H9 (cell line): ENCODE data around the gene LGALS7. TPM values are rescaled to one million over a fixed set of nuclear protein-coding genes. Genes with fewer than 3 reads are reported as not detected.

ENCODE experiments used
- DNase-seq: peaks from one replicate; pipeline ENCODE4 v3.0.0-alpha.2; 2017
- H2AFZ ChIP-seq: one replicate; pipeline ENCODE4 v1.6.1; 2013; ENCODE audit warnings: mild to moderate bottlenecking, low read length, control low read depth, moderate library complexity
- H2AK5ac ChIP-seq: 2 replicates; pipeline ENCODE4 v1.6.1; 2013; ENCODE audit warnings: low read length, control low read depth, mixed read lengths; ENCODE audit not compliant: insufficient read length
- H2BK120ac ChIP-seq: one replicate; pipeline ENCODE4 v1.6.1; 2013; ENCODE audit warnings: low read depth, mild to moderate bottlenecking, low read length, control low read depth, inconsistent platforms; ENCODE audit not compliant: poor library complexity, severe bottlenecking
- H2BK12ac ChIP-seq: 2 replicates; pipeline ENCODE4 v1.6.1; 2013; ENCODE audit warnings: low read length, control low read depth, mixed read lengths, low read depth; ENCODE audit not compliant: insufficient read length
- H2BK15ac ChIP-seq: 2 replicates; pipeline ENCODE4 v1.6.1; 2013; ENCODE audit warnings: low read depth, low read length, control low read depth
- H2BK20ac ChIP-seq: one replicate; pipeline ENCODE4 v1.6.1; 2013; ENCODE audit warnings: low read depth, mild to moderate bottlenecking, low read length, control low read depth, inconsistent platforms; ENCODE audit not compliant: poor library complexity, severe bottlenecking
- H2BK5ac ChIP-seq: 2 replicates; pipeline ENCODE4 v1.6.1; 2013; ENCODE audit warnings: low read length, control low read depth, mixed read lengths; ENCODE audit not compliant: insufficient read length
- H3K14ac ChIP-seq: 2 replicates; pipeline ENCODE4 v1.6.1; 2013; ENCODE audit warnings: low read length, control low read depth; ENCODE audit not compliant: insufficient read depth
- H3K18ac ChIP-seq: 2 replicates; pipeline ENCODE4 v1.6.1; 2013; ENCODE audit warnings: low read depth, mild to moderate bottlenecking, mixed read lengths, low read length, control low read depth; ENCODE audit not compliant: insufficient read length
- H3K23ac ChIP-seq: 2 replicates; pipeline ENCODE4 v1.6.1; 2013; ENCODE audit warnings: low read length, control low read depth, mixed read lengths, low read depth; ENCODE audit not compliant: insufficient read length
- H3K23me2 ChIP-seq: 2 replicates; pipeline ENCODE4 v1.6.1; 2013; ENCODE audit warnings: low read depth, mild to moderate bottlenecking, mixed read lengths, low read length, control low read depth; ENCODE audit not compliant: insufficient read length, poor library complexity, severe bottlenecking
- H3K27ac ChIP-seq: 2 replicates; pipeline ENCODE4 v1.5.1; 2013; ENCODE audit warnings: low read length, control low read depth, mixed read lengths, low read depth; ENCODE audit not compliant: insufficient read length
- H3K27me3 ChIP-seq: 2 replicates; pipeline ENCODE4 v1.6.1; 2013; ENCODE audit warnings: low read length, control low read depth, inconsistent platforms; ENCODE audit not compliant: insufficient read depth
- H3K4ac ChIP-seq: 2 replicates; pipeline ENCODE4 v1.6.1; 2013; ENCODE audit warnings: low read depth, mild to moderate bottlenecking, control low read depth, inconsistent platforms, low read length, moderate library complexity
- H3K4me1 ChIP-seq: 2 replicates; pipeline ENCODE4 v1.6.1; 2013; ENCODE audit warnings: low read length, control low read depth, inconsistent platforms; ENCODE audit not compliant: insufficient read depth
- H3K4me2 ChIP-seq: 2 replicates; pipeline ENCODE4 v1.6.1; 2013; ENCODE audit warnings: low read length, control low read depth, mixed read lengths; ENCODE audit not compliant: insufficient read length, insufficient read depth
- H3K56ac ChIP-seq: 2 replicates; pipeline ENCODE4 v1.6.1; 2013; ENCODE audit warnings: low read depth, mild to moderate bottlenecking, mixed read lengths, low read length, control low read depth; ENCODE audit not compliant: insufficient read length
- H3K79me1 ChIP-seq: 2 replicates; pipeline ENCODE4 v1.6.1; 2013; ENCODE audit warnings: low read depth, mild to moderate bottlenecking, moderate library complexity, low read length, control low read depth, inconsistent platforms; ENCODE audit not compliant: insufficient read depth, poor library complexity, severe bottlenecking
- H3K79me2 ChIP-seq: 2 replicates; pipeline ENCODE4 v1.6.1; 2013; ENCODE audit warnings: low read length, control low read depth, inconsistent platforms; ENCODE audit not compliant: insufficient read depth
- H3K9ac ChIP-seq: 2 replicates; pipeline ENCODE4 v1.6.1; 2013; ENCODE audit warnings: low read length, control low read depth, mixed read lengths; ENCODE audit not compliant: insufficient read length; ENCODE audit errors: extremely low read depth
- H3K9me3 ChIP-seq: one replicate; pipeline ENCODE4 v1.6.1; 2013; ENCODE audit warnings: low read depth, low read length, inconsistent platforms; ENCODE audit not compliant: control insufficient read depth
- H3T11ph ChIP-seq: one replicate; pipeline ENCODE4 v1.6.1; 2013; ENCODE audit warnings: mild to moderate bottlenecking, low read length, control low read depth, inconsistent platforms
- H4K20me1 ChIP-seq: one replicate; pipeline ENCODE4 v1.6.1; 2013; ENCODE audit not compliant: control insufficient read depth, insufficient read length, insufficient read depth
- H4K5ac ChIP-seq: 2 replicates; pipeline ENCODE4 v1.6.1; 2013; ENCODE audit warnings: low read depth, mild to moderate bottlenecking, mixed read lengths, low read length, control low read depth; ENCODE audit not compliant: insufficient read length
- H4K8ac ChIP-seq: replicated peaks from 2 replicates; pipeline ENCODE4 v1.6.1; 2013; ENCODE audit warnings: low read length, control low read depth, mixed read lengths, low read depth; ENCODE audit not compliant: insufficient read length
- H4K91ac ChIP-seq: 2 replicates; pipeline ENCODE4 v1.6.1; 2013; ENCODE audit warnings: low read depth, mild to moderate bottlenecking, moderate library complexity, mixed read lengths, low read length, control low read depth; ENCODE audit not compliant: insufficient read length
- H3K27ac Mint-ChIP-seq, 3 experiments: 2 replicates in 2 of 3; 3 replicates in 1 of 3; pipeline ENCODE4 v1.8.0; 2020 to 2021; ENCODE audit warnings: mixed read lengths in 3 of 3, mild to moderate bottlenecking in 1 of 3, moderate library complexity in 1 of 3
- H3K27me3 Mint-ChIP-seq: 2 replicates; pipeline ENCODE4 v1.8.0; 2021; ENCODE audit warnings: low read depth, mild to moderate bottlenecking, moderate library complexity, mixed read lengths
- H3K36me3 Mint-ChIP-seq, 3 experiments: 2 replicates in 2 of 3; 3 replicates in 1 of 3; pipeline ENCODE4 v1.8.0; 2020 to 2021; ENCODE audit warnings: low read depth in 3 of 3, mixed read lengths in 3 of 3; ENCODE audit not compliant: insufficient read depth in 1 of 3
- H3K4me1 Mint-ChIP-seq, 2 experiments: 2 replicates each; pipeline ENCODE4 v1.8.0; 2020; ENCODE audit warnings: mixed read lengths in 2 of 2
- H3K4me3 Mint-ChIP-seq, 2 experiments: 2 replicates in 1 of 2; 3 replicates in 1 of 2; pipeline ENCODE4 v1.8.0; 2020 to 2021; ENCODE audit warnings: mild to moderate bottlenecking in 2 of 2, mixed read lengths in 2 of 2, moderate library complexity in 1 of 2
- H3K9me3 Mint-ChIP-seq, 2 experiments: 2 replicates in 1 of 2; 3 replicates in 1 of 2; pipeline ENCODE4 v1.8.0; 2020; ENCODE audit warnings: mild to moderate bottlenecking in 2 of 2, mixed read lengths in 2 of 2, moderate library complexity in 1 of 2
- WGBS: extraction: QIAGEN DNeasy Blood & Tissue Kit; methylation state at CpG from one replicate; pipeline ENCODE4 v1.1.7; 2013; ENCODE audit warnings: missing lambda C conversion rate, low lambda C conversion rate, mixed read lengths; ENCODE audit not compliant: insufficient read length; ENCODE audit errors: extremely low coverage; 5-methylcytosine and 5-hydroxymethylcytosine counted together
- total RNA-seq: library from RNA; stranded (reverse); gene quantifications from 2 replicates; pipeline ENCODE4 v1.2.1, GENCODE V29; 2021
- TF ChIP-seq, protein P1 (sequence below): fragments of 200-600 bp; sonication (generic); conservative IDR thresholded peaks from 3 replicates; pipeline ENCODE4 v1.8.0; 2021; ENCODE audit warnings: antibody characterized with exemption, mild to moderate bottlenecking

The LGALS7 gene
- total RNA-seq, 1 experiment from 2014 or later = not detected

DNA sequence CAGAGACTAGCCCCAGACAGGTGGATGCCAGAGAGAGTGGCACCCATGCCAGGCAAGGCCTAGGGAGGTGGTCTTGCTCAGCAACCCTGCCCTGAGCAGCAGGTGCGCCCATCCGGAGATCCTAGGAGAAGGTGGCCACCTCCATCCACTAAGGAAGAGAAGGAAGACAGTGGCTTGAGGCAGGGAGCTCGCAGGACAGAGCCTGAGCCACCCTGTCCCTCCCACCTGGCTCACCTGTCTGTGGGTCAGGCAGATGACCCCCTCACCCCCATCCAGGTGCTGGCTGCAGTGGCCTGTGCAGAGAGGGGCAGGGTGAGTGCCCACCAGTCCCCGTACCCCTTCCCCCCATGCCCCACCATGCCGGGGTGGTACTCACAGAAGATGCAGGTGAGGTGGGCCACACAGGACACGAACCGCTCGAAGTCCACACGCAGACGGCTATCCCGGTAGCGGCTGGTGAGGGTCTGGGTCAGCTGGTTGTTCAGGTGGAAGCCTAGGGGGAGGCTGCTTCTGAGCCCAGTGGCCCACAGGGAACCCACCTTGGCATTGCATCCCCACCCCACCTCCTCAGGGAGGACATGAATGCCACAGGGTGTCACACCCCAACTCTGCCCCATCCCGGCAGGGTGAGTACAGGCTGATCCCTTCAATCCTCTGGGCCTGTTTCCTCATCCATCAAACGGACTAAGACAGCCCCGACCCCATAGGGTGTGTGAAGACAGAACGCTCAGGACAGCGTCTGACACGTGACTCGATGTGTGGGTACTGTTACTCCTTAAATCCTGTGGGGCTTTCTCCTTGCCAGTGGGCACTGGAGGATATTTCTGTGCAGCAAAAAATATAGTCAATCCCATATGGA, 42.4 kb downstream of the LGALS7 start:
- H2BK5ac ChIP-seq = no peak overlapping the region
- H3K4me1 Mint-ChIP-seq = peaks cover 4 to 10% of the 10 kb centered on the region in 2 experiments
- H4K20me1 ChIP-seq = no peaks in the 10 kb centered on the region
- TF ChIP-seq, protein P1, sequence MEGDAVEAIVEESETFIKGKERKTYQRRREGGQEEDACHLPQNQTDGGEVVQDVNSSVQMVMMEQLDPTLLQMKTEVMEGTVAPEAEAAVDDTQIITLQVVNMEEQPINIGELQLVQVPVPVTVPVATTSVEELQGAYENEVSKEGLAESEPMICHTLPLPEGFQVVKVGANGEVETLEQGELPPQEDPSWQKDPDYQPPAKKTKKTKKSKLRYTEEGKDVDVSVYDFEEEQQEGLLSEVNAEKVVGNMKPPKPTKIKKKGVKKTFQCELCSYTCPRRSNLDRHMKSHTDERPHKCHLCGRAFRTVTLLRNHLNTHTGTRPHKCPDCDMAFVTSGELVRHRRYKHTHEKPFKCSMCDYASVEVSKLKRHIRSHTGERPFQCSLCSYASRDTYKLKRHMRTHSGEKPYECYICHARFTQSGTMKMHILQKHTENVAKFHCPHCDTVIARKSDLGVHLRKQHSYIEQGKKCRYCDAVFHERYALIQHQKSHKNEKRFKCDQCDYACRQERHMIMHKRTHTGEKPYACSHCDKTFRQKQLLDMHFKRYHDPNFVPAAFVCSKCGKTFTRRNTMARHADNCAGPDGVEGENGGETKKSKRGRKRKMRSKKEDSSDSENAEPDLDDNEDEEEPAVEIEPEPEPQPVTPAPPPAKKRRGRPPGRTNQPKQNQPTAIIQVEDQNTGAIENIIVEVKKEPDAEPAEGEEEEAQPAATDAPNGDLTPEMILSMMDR = no peak
- no peaks in the 10 kb centered on the region for H3K27me3 ChIP-seq
- H3K27ac Mint-ChIP-seq = peak overlapping the region in 1 of 3 experiments; percentile 76; a peak in 2 of 7 replicates
- no CpG with 5 or more reads among the region's 19 CpGs for WGBS
- H3T11ph ChIP-seq = no peak overlapping the region
- peaks cover 5% of the 10 kb centered on the region for H3K23me2 ChIP-seq
- H4K8ac ChIP-seq = no peak overlapping the region
- no peak overlapping the region for H3K56ac ChIP-seq
- no peak overlapping the region for H2BK15ac ChIP-seq
- H3K4ac ChIP-seq = no peak overlapping the region
- H3K27ac ChIP-seq = no peak overlapping the region
- no peak overlapping the region for H4K5ac ChIP-seq
- peak; percentile 23 for DNase-seq
- H2BK12ac ChIP-seq = no peak overlapping the region
- H3K4me3 Mint-ChIP-seq = no peak overlapping the region
- no peak overlapping the region for H3K4me2 ChIP-seq
- H3K9ac ChIP-seq = no peak overlapping the region
- H2BK120ac ChIP-seq = no peak overlapping the region
- H2AK5ac ChIP-seq = no peak overlapping the region
- no peak overlapping the region for H2BK20ac ChIP-seq
- H2AFZ ChIP-seq = no peak overlapping the region
- H4K91ac ChIP-seq = no peak overlapping the region
- H3K9me3 Mint-ChIP-seq = no peaks in the 10 kb centered on the region; a peak in 1 of 5 replicates
- H3K36me3 Mint-ChIP-seq = peaks cover 11 to 56% (median 56%) of the 10 kb centered on the region in 3 experiments; a peak in 6 of 7 replicates
- no peak overlapping the region for H3K18ac ChIP-seq
- no peaks in the 10 kb centered on the region for H3K79me1 ChIP-seq
- H3K23ac ChIP-seq = no peak overlapping the region
- no peaks in the 10 kb centered on the region for H3K9me3 ChIP-seq
- H3K27me3 Mint-ChIP-seq = no peaks in the 10 kb centered on the region; the same call in none of the 2 replicates
- H3K14ac ChIP-seq = no peak overlapping the region
- H3K79me2 ChIP-seq = no peaks in the 10 kb centered on the region
- H3K4me1 ChIP-seq = no peaks in the 10 kb centered on the region; the same call in 1 of the 2 replicates
